HG02759 (cell line): Measurements from ENCODE around the gene RSF1.

Experiments
- ATAC-seq: cut with Tn5 transposase; IDR thresholded peaks from one replicate; pipeline ENCODE4 v1.9.1; 2021; ENCODE audit warnings: mild to moderate bottlenecking, moderate library complexity; ENCODE audit not compliant: unreplicated experiment

RSF1 gene

DNA sequence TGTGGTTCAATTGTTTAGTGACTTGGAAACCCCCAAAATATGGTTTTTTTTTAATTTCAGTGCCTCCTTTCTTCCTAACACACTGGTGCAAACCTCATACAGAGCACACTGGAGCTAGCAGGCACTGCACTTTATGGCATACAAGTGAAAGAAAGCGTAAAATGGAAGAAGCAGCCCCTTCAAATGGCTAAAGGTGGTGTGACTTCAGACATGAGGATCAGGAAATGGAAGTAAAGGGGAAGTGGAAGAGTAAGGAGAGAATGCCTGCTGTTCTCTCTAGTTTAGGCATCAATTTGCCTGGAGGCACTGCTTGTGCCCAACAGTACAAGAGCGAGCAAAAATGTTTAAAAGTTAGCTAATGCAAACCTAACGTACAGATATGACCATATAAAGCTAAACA lies 5.7 kb downstream of the RSF1 start:
- ATAC-seq, result no peak

GRCh38 chr11:77813256-77813655 lies 7.3 kb downstream of the RSF1 start:
- ATAC-seq, result no peak

- no peak for ATAC-seq
Measured at GRCh38 chr11:77806993-77807392, 13.5 kb downstream of the RSF1 start.

DNA sequence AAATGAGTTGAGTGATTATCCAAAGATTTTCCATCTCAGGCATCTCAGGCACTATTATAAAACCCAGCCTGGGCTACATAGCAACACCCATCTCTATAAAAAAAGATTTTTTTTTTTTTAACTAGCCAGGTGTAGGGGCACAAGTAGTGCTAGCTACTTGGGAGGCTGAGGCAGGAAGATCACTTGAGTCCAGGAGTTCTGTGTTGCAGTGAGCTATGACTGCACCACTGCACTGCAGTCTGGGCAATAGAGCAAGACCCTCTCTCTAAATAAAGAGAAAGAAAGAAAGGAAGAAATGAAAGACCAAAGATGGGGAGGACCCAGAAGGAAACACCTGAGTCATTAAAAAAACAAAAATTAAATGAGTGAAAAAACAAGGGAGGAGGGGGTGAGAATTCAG lies 14.1 kb downstream of the RSF1 start:
- no peak for ATAC-seq

DNA sequence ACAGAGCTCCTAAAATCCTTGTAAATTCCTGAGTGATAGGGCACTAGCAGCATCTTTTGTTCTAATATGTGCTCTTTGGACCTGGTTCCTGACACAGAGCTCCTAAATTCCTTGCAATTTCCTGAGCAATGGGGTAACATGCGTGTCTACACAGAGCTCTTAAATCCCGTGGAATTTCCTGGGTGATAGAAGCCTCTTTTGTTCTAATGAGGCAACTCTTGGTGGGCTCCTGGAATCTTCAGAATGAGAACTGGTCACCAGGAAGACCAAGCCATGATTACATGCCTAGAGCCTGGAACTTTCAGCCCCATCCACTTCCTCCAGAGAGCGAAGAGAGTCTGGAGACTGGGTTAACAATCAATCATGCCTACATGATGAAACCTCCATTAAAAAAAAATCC lies 19.0 kb downstream of the RSF1 start:
- no peak for ATAC-seq

DNA sequence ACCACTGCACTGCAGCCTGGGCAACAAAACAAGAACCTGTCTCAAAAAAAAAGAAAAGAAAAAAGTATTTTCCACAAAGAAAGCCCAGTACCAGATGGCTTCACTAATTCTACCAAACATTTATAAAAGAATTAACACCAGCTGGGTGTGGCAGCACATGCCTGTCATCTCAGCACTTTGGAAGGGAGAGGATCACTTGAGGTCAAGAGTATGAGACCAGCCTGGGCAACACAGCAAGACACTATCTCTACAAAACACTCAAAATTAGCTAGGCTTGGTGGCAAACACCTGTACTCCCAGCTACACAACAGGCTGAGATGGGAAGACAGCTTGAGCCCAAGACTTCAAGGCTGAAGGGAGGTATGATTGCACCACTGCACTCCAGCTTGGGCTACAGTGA lies 20.1 kb downstream of the RSF1 start:
- no peak for ATAC-seq

- ATAC-seq, result no peak
Measured at GRCh38 chr11:77799338-77799737, 21.2 kb downstream of the RSF1 start.

GRCh38 chr11:77793972-77794371 lies 26.6 kb downstream of the RSF1 start:
- ATAC-seq, result no peak

DNA sequence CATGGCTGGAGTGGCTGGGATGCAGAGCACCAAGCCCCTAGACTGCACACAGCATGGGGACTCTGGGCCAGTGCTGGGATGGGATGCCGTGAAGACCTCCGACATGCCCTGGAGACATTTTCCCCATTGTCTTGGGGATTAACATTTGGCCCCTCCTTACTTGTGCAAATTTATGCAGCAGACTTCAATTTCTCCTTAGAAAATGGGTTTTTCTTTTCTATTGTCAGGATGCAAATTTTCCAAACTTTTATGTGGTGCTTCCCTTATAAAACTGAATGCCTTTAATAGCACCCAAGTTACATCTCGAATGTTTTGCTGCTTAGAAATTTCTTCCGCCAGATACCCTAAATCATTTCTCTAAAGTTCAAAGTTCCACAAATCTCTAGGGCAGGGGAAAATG lies 29.2 kb downstream of the RSF1 start:
- ATAC-seq, result no peak

DNA sequence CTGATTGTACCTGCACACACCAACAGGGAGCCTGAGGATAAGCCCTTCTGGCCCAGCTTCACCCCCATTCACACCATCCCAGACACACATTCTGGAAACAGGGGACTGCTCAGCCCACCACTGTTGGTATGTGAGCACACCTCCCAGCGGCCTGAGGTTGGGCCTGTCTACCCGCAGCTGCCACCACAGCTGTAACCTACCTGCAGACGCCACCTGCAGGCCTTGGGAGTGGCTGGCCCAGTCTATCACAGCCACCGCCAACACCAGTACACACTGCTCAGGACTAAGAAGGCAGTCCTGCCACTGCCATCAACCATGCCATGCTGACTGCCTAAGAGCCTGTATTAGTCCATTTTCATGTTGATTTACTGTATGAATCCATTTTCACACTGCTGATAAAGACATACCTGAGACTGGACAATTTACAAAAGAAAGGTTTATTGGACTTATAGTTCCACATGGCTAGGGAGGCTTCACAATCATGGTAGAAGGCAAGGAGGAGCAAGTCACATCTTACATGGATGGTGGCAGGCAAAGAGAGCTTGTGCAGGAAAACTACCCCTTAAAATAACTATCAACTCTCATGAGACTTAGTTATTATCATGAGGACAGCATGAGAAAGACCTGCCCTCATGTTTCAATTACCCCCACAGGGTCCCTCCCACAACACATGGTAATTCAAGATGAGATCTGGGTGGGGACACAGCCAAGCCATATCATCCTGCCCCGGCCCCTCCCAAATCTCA lies 30.6 kb downstream of the RSF1 start:
- no peak for ATAC-seq

DNA sequence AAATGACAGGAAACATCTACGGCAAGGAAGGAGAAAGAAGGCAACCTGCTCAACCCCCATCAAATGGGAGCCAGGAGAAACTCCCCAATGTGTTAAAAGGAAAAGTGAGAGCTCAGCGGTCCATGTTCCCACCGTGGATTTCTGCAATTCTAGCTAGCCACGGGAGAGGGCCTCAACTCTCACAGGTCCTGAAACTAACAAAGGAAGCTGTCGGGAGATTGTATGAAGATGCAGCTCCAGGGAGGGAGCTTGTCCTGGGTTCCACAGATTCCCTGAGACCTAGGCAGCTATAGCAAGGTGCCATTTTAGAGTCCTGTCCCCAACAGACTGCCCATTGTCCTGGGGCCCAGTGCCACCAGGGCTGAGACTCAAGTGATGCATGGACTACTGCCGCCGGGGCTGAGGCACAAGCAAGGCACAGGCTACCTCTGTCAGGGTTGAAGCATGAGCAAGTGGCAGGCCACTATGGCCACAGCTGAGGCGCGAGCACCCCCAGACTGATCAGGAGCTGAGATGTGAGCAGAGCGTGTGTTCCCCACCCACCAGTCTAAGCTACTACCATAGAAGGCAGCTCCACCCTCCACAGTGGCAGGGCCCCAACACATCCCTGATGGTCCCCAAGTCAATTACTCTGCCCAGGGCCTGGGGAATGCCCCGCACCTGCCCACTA lies 31.3 kb downstream of the RSF1 start:
- ATAC-seq, result no peak

DNA sequence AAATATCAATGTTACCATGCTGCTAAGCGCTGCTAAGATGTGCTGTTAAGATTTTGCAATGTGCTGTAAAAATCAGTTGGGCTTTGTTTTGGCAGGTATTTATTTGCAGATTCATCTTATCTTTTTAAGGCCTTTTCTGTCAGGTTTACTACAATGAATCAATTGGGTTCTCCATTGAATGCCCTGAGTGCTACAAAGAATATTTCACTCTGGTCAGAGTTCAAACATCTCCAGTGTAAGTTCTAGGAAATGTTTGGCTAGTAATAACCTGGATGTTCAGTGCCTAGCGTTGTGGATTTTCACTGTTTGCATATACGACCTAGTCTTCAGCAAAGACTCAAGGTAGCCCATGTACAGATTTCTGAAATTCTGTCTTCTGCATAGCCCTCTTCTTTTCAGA lies 36.0 kb downstream of the RSF1 start:
- no peak for ATAC-seq

DNA sequence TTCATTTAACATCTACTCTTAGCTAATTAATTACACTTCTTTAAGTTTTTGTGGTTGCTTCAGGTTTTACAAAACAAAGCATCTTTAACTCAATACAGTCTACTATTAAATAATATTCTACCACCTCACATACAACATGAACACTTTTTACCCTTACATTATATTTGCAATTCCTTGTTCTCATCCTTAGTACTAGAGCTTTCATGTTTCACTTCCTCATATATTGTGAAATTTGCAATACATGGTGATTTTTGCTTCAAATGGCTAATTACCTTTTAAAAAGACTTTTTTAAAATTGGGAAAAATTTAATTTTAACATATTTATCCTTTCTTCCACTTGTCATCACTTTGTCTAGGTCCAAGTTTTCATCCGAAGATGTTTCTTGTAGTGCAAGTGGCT lies 37.5 kb downstream of the RSF1 start:
- ATAC-seq, result no peak

DNA sequence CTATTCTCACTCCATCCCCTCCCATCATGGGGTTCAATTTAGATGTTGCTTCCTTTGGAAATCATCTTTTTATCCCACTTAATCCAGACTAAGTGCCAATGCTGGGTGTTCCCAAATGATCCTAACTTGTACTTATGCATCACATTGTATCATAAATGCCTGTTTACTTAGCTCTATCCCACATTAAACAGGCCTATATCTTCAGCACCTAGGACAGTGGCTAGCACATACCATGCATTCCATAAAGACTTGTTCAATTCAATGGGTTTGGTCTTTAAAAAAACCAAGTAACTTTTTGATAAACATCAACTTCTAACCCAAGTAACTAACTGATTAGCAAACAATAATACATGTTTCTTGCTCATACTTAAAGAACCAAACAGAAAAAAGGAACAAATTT lies 40.6 kb downstream of the RSF1 start:
- no peak for ATAC-seq

- ATAC-seq, result no peak
Measured at GRCh38 chr11:77778549-77778948, 42.0 kb downstream of the RSF1 start.

DNA sequence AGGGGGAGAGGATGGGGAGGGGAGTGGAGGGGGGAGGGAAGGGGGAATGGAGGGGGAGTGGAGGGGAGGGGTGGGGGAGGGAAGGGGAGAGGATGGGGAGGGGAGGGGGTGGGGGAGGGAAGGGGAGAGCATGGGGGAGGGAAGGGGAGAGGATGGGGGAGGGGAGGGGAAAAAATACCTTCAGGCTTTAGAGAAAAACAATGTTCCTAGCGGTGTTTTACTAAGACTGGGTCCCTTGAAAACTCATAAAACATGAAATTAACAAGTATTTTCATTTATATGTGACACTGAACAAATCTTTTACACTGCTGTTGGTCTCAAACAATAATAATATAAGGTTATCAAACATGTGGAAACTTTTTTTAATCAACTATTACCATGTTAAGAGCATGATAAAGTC lies 42.4 kb downstream of the RSF1 start:
- no peak for ATAC-seq

GRCh38 chr11:77776455-77776854 lies 44.1 kb downstream of the RSF1 start:
- ATAC-seq, result no peak

- no peak for ATAC-seq
Measured at GRCh38 chr11:77775936-77776335, 44.6 kb downstream of the RSF1 start.

- ATAC-seq, result no peak
Measured at GRCh38 chr11:77771135-77771534, 49.4 kb downstream of the RSF1 start.

GRCh38 chr11:77770629-77771028 lies 49.9 kb downstream of the RSF1 start:
- ATAC-seq, result no peak

DNA sequence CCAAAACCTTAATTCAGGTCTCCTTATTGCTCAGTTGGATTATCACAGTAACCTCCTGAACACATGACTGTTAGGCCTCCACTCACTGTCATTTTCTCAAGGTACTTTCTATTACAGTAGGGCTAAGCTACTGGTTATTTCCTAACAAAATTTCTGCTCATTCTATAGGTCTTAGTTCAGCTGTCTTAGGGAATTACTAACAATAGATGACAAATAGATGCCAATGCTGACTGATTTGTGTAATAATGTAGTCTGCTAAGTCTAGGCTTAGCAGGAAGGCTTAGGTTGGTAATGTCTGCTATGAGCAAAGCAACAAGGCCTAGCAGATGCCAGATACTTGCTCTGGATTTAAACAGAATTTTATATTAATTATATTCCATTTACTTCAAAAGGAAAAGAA lies 58.1 kb downstream of the RSF1 start:
- ATAC-seq, result no peak

GRCh38 chr11:77761491-77761890 lies 59.0 kb downstream of the RSF1 start:
- ATAC-seq, result no peak

GRCh38 chr11:77758331-77758730 lies 62.2 kb downstream of the RSF1 start:
- ATAC-seq, result no peak
